Adrenal gland (tissue), 5 donors: ENCODE data around the gene ASCL2.

Source experiments
- CTCF ChIP-seq, 6 experiments: fragments of 450-650 bp in 4 of 6; fragments of 200-600 bp in 2 of 6; sonication (generic) in 1 of 6; IDR thresholded peaks; 1 replicate in 5 of 6; 2 replicates in 1 of 6; pipeline versions ENCODE4 v1.5.1 to v1.8.0; 2016 to 2021; ENCODE audit warnings: antibody characterized with exemption in 6 of 6, mild to moderate bottlenecking in 2 of 6, moderate library complexity in 1 of 6
- POLR2A ChIP-seq, 2 donors: fragments of 450-650 bp; IDR thresholded peaks; one replicate each; pipeline ENCODE4 v1.6.1; 2017; ENCODE audit warnings: antibody characterized with exemption in 2 of 2, mild to moderate bottlenecking in 2 of 2, moderate library complexity in 1 of 2
- donor health status: DM: no; HTN: no; CAD: no.

- TF ChIP-seq CTCF (IDR thresholded peaks at IDR 0.05) = no peak
- no peak for TF ChIP-seq POLR2A (IDR thresholded peaks at IDR 0.05)
These were observed 10.9 kb downstream of the ASCL2 start for GRCh38 chr11:2259466-2259830.
